Stimulated activated memory B cell treated with anti-CD40 and anti-IgM and Interleukin-4, amounts not matched to agents 10 μg/mL and 1 μg/mL and 100 μg/mL, for 72 hours (primary cell): ENCODE results near the gene CHI3L2.

Experiments used
- ATAC-seq: fragments of 150-1000 bp; cut with Tn5 transposase; 2 replicates; pipeline ENCODE4 v1.10.0; 2021
- H3K27ac Mint-ChIP-seq: one replicate; pipeline ENCODE4 v1.8.0; 2022; ENCODE audit warnings: mild to moderate bottlenecking, mixed read lengths
- H3K27me3 Mint-ChIP-seq: one replicate; pipeline ENCODE4 v1.8.0; 2022; ENCODE audit warnings: mixed read lengths
- H3K36me3 Mint-ChIP-seq: one replicate; pipeline ENCODE4 v1.8.0; 2022; ENCODE audit warnings: mixed read lengths
- H3K4me1 Mint-ChIP-seq: one replicate; pipeline ENCODE4 v1.8.0; 2022; ENCODE audit warnings: mixed read lengths
- H3K4me3 Mint-ChIP-seq: one replicate; pipeline ENCODE4 v1.8.0; 2022; ENCODE audit warnings: mild to moderate bottlenecking, moderate library complexity, mixed read lengths
- H3K9me3 Mint-ChIP-seq: one replicate; pipeline ENCODE4 v1.8.0; 2022; ENCODE audit warnings: mixed read lengths

CHI3L2 gene

GRCh38 chr1:111247125-111247838 lies 19.8 kb downstream of the CHI3L2 start:
- H3K27me3 Mint-ChIP-seq: no peaks in the 10 kb centered on the region
- ATAC-seq: no peak
- peaks cover 15% of the 10 kb centered on the region for H3K36me3 Mint-ChIP-seq
- no peak overlapping the region for H3K4me3 Mint-ChIP-seq
- no peaks in the 10 kb centered on the region for H3K9me3 Mint-ChIP-seq
- H3K27ac Mint-ChIP-seq: no peak overlapping the region
- no peaks in the 10 kb centered on the region for H3K4me1 Mint-ChIP-seq

GRCh38 chr1:111249960-111250359 lies 22.4 kb downstream of the CHI3L2 start:
- Mint-ChIP-seq H3K4me3 (no peak overlapping the region), H3K4me1 (no peaks in the 10 kb centered on the region), H3K36me3 (no peaks in the 10 kb centered on the region), H3K27ac (no peak overlapping the region), H3K9me3 (no peaks in the 10 kb centered on the region), H3K27me3 (no peaks in the 10 kb centered on the region)
- ATAC-seq: no peak

GRCh38 chr1:111251570-111251969 lies 24.1 kb downstream of the CHI3L2 start:
- Mint-ChIP-seq H3K27me3 (no peaks in the 10 kb centered on the region), H3K9me3 (no peaks in the 10 kb centered on the region), H3K27ac (no peak overlapping the region), H3K36me3 (no peaks in the 10 kb centered on the region), H3K4me3 (no peak overlapping the region), H3K4me1 (no peaks in the 10 kb centered on the region)
- no peak for ATAC-seq

- Mint-ChIP-seq H3K9me3 (no peaks in the 10 kb centered on the region), H3K36me3 (no peaks in the 10 kb centered on the region), H3K27ac (no peak overlapping the region), H3K4me1 (no peaks in the 10 kb centered on the region), H3K4me3 (no peak overlapping the region), H3K27me3 (no peaks in the 10 kb centered on the region)
- no peak for ATAC-seq
Measured at GRCh38 chr1:111252786-111253185, 25.3 kb downstream of the CHI3L2 start.

GRCh38 chr1:111253876-111254275 lies 26.4 kb downstream of the CHI3L2 start:
- no peak overlapping the region for H3K27ac Mint-ChIP-seq
- no peaks in the 10 kb centered on the region for H3K27me3 Mint-ChIP-seq
- H3K9me3 Mint-ChIP-seq: no peaks in the 10 kb centered on the region
- ATAC-seq: no peak
- H3K4me1 Mint-ChIP-seq: no peaks in the 10 kb centered on the region
- H3K36me3 Mint-ChIP-seq: no peaks in the 10 kb centered on the region
- no peak overlapping the region for H3K4me3 Mint-ChIP-seq

- H3K4me1 Mint-ChIP-seq: no peaks in the 10 kb centered on the region
- no peak overlapping the region for H3K27ac Mint-ChIP-seq
- no peaks in the 10 kb centered on the region for H3K27me3 Mint-ChIP-seq
- no peak overlapping the region for H3K4me3 Mint-ChIP-seq
- no peak for ATAC-seq
- no peaks in the 10 kb centered on the region for H3K36me3 Mint-ChIP-seq
- H3K9me3 Mint-ChIP-seq: peaks cover 2% of the 10 kb centered on the region
Measured at GRCh38 chr1:111256988-111257658, 29.6 kb downstream of the CHI3L2 start.

GRCh38 chr1:111267801-111268508 lies 40.4 kb downstream of the CHI3L2 start:
- H3K27me3 Mint-ChIP-seq: peaks cover 24% of the 10 kb centered on the region
- no peak for ATAC-seq
- peaks cover 16% of the 10 kb centered on the region for H3K9me3 Mint-ChIP-seq
- H3K27ac Mint-ChIP-seq: no peak overlapping the region
- peaks cover 15% of the 10 kb centered on the region for H3K36me3 Mint-ChIP-seq
- peaks cover 20% of the 10 kb centered on the region for H3K4me1 Mint-ChIP-seq
- H3K4me3 Mint-ChIP-seq: no peak overlapping the region

GRCh38 chr1:111269825-111270406 lies 42.4 kb downstream of the CHI3L2 start:
- Mint-ChIP-seq H3K4me1 (peaks cover 26% of the 10 kb centered on the region), H3K9me3 (peaks cover 12% of the 10 kb centered on the region), H3K4me3 (no peak overlapping the region), H3K36me3 (peaks cover 12% of the 10 kb centered on the region), H3K27me3 (peaks cover 25% of the 10 kb centered on the region), H3K27ac (no peak overlapping the region)
- peak; percentile 60 for ATAC-seq

- peaks cover 6% of the 10 kb centered on the region for H3K9me3 Mint-ChIP-seq
- peaks cover 30% of the 10 kb centered on the region for H3K4me1 Mint-ChIP-seq
- H3K4me3 Mint-ChIP-seq: peak overlapping the region; percentile 61
- peaks cover 5% of the 10 kb centered on the region for H3K36me3 Mint-ChIP-seq
- ATAC-seq: no peak
- no peak overlapping the region for H3K27ac Mint-ChIP-seq
- peaks cover 25% of the 10 kb centered on the region for H3K27me3 Mint-ChIP-seq
Measured at GRCh38 chr1:111270771-111271463, 43.4 kb downstream of the CHI3L2 start.

- Mint-ChIP-seq H3K36me3 (no peaks in the 10 kb centered on the region), H3K27ac (no peak overlapping the region), H3K4me1 (peaks cover 35% of the 10 kb centered on the region), H3K4me3 (peak overlapping the region; percentile 65), H3K9me3 (peaks cover under 1% of the 10 kb centered on the region), H3K27me3 (peaks cover 25% of the 10 kb centered on the region)
- no peak for ATAC-seq
Measured at GRCh38 chr1:111271464-111271801, 43.9 kb downstream of the CHI3L2 start.

- H3K4me3 Mint-ChIP-seq: no peak overlapping the region
- ATAC-seq: no peak
- no peak overlapping the region for H3K27ac Mint-ChIP-seq
- H3K27me3 Mint-ChIP-seq: peaks cover 25% of the 10 kb centered on the region
- peaks cover 36% of the 10 kb centered on the region for H3K4me1 Mint-ChIP-seq
- no peaks in the 10 kb centered on the region for H3K9me3 Mint-ChIP-seq
- H3K36me3 Mint-ChIP-seq: no peaks in the 10 kb centered on the region
Measured at GRCh38 chr1:111272081-111272480, 44.6 kb downstream of the CHI3L2 start.

GRCh38 chr1:111274653-111275052 lies 47.1 kb downstream of the CHI3L2 start:
- Mint-ChIP-seq H3K27ac (no peak overlapping the region), H3K9me3 (no peaks in the 10 kb centered on the region), H3K36me3 (peaks cover 6% of the 10 kb centered on the region), H3K4me3 (no peak overlapping the region), H3K4me1 (peaks cover 36% of the 10 kb centered on the region), H3K27me3 (peaks cover 40% of the 10 kb centered on the region)
- no peak for ATAC-seq

GRCh38 chr1:111275079-111275478 lies 47.6 kb downstream of the CHI3L2 start:
- no peak for ATAC-seq

GRCh38 chr1:111275780-111276433 lies 48.4 kb downstream of the CHI3L2 start:
- no peak overlapping the region for H3K27ac Mint-ChIP-seq
- ATAC-seq: no peak

More at GRCh38 chr1:111275079-111275478, 47.6 kb downstream of the CHI3L2 start:
- H3K36me3 Mint-ChIP-seq: peaks cover 6% of the 10 kb centered on the region
- no peak overlapping the region for H3K27ac Mint-ChIP-seq
- H3K4me1 Mint-ChIP-seq: peaks cover 33% of the 10 kb centered on the region
- no peaks in the 10 kb centered on the region for H3K9me3 Mint-ChIP-seq
- no peak overlapping the region for H3K4me3 Mint-ChIP-seq
- H3K27me3 Mint-ChIP-seq: peaks cover 40% of the 10 kb centered on the region

More at GRCh38 chr1:111275780-111276433, 48.4 kb downstream of the CHI3L2 start:
- H3K9me3 Mint-ChIP-seq: no peaks in the 10 kb centered on the region
- peaks cover 25% of the 10 kb centered on the region for H3K4me1 Mint-ChIP-seq
- H3K27me3 Mint-ChIP-seq: peaks cover 35% of the 10 kb centered on the region
- H3K4me3 Mint-ChIP-seq: no peak overlapping the region
- peaks cover 6% of the 10 kb centered on the region for H3K36me3 Mint-ChIP-seq
